ENCODE data around the gene CCDC88C. TPM values are rescaled to one million over a fixed set of nuclear protein-coding genes. Genes with fewer than 3 reads are reported as not detected.

Gene CCDC88C
- total and polyA plus RNA-seq, 4 donors, result 16.5 to 66.0 (median 32.1) TPM

DNA sequence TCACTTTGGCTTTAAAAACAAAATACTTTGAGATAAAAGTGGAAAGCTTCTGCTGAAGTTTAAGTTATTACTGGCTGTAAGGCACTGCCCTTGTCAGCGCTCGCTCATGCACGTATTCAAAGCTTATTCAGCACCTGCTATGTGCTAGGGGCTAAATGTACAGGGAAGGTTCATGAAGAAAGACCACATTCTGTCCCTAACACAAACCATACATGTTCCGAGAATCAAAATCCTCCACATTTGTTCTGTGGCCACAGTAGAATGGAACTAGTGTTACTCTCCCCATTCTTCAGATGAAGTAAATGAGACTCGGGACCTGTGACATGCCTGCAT, 139.3 kb downstream of the CCDC88C start:
- H3K4me1 ChIP-seq (ENCODE audit: control insufficient read depth in 5 of 5, insufficient read depth in 5 of 5, low read length in 5 of 5), result no peaks in the 10 kb centered on the region
- no peak overlapping the region for H3K9ac ChIP-seq (ENCODE audit: insufficient read depth in 1 of 2, low read length in 2 of 2)
- H3K27me3 ChIP-seq (ENCODE audit: control insufficient read depth in 3 of 3, insufficient read depth in 3 of 3, low read length in 2 of 3), result no peaks in the 10 kb centered on the region
- no peaks in the 10 kb centered on the region for H3K9me3 ChIP-seq (ENCODE audit: control insufficient read depth in 4 of 4, insufficient read depth in 3 of 4, low read length in 3 of 4)
- DNase-seq, result no peak
- peaks cover 0 to 33% (median 3%) of the 10 kb centered on the region in 4 donors for H3K36me3 ChIP-seq (ENCODE audit: control insufficient read depth in 4 of 4, insufficient read depth in 4 of 4, low read length in 4 of 4)
- H3K27ac ChIP-seq (ENCODE audit: low read depth in 1 of 2, low read length in 1 of 2), result no peak overlapping the region
- WGBS, 2 donors, result 99% methylated on average over 5 of the region's 5 CpGs
- no peak overlapping the region for H3K4me3 ChIP-seq
- TF ChIP-seq, protein P1, sequence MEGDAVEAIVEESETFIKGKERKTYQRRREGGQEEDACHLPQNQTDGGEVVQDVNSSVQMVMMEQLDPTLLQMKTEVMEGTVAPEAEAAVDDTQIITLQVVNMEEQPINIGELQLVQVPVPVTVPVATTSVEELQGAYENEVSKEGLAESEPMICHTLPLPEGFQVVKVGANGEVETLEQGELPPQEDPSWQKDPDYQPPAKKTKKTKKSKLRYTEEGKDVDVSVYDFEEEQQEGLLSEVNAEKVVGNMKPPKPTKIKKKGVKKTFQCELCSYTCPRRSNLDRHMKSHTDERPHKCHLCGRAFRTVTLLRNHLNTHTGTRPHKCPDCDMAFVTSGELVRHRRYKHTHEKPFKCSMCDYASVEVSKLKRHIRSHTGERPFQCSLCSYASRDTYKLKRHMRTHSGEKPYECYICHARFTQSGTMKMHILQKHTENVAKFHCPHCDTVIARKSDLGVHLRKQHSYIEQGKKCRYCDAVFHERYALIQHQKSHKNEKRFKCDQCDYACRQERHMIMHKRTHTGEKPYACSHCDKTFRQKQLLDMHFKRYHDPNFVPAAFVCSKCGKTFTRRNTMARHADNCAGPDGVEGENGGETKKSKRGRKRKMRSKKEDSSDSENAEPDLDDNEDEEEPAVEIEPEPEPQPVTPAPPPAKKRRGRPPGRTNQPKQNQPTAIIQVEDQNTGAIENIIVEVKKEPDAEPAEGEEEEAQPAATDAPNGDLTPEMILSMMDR (IDR thresholded peaks at IDR 0.05; ENCODE audit: control extremely low read depth, extremely low read depth), result no peak
- ATAC-seq (ENCODE audit: insufficient read depth, low FRiP score), result no peak

DNA sequence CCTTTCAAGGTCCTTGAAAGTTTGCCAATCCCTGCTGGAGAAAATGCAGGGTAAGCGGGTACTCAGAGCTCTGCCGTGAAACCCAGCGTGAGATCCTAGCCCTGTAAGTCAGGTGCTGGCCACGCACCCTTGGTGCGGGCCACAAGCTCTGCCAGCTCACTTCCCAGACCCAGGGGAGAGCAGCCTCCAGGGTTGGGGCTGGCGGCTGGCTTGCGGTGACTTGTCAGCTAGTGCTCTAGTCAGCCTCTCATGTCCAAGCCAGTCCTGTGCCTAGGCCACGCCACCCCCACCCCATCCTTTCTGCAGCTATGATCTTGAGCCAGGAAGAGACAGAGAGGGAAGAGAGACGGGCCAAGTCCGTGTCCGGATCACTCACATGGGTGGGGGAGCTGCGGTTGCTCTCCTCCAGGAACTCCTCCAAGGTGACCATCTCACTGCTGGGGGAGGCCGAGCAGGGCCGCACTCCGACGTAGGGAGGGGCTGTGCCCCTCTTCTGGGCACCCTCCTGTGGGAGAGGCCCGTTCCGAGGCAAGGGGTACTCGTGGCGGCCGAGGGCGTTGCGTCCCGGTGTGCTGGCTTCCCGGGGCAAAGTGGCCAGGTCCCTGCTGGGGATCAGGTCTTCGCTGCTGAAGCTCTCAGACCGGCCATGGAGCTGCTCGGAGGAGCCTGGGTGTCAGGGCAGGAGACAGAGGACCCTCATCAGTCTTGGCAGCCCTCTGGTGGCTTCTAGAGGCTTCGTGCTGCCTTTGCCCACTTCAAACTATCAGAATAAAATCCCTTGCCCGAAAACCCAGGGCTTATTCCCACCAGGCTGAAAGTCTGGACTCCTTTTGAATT, 139.9 kb downstream of the CCDC88C start:
- Histone ChIP-seq H3K27me3 (ENCODE audit: control insufficient read depth in 3 of 3, insufficient read depth in 3 of 3, low read length in 2 of 3) (no peaks in the 10 kb centered on the region), H3K27ac (ENCODE audit: low read depth in 1 of 2, low read length in 1 of 2) (no peak overlapping the region), H3K9ac (ENCODE audit: insufficient read depth in 1 of 2, low read length in 2 of 2) (no peak overlapping the region), H3K36me3 (ENCODE audit: control insufficient read depth in 4 of 4, insufficient read depth in 4 of 4, low read length in 4 of 4) (peaks cover 0 to 35% (median 3%) of the 10 kb centered on the region in 4 donors), H3K4me3 (no peak overlapping the region), H3K9me3 (ENCODE audit: control insufficient read depth in 4 of 4, insufficient read depth in 3 of 4, low read length in 3 of 4) (no peaks in the 10 kb centered on the region), H3K4me1 (ENCODE audit: control insufficient read depth in 5 of 5, insufficient read depth in 5 of 5, low read length in 5 of 5) (no peaks in the 10 kb centered on the region)
- no peak for ATAC-seq (ENCODE audit: insufficient read depth, low FRiP score)
- no peak for DNase-seq
- TF ChIP-seq, protein P1 (IDR thresholded peaks at IDR 0.05; ENCODE audit: control extremely low read depth, extremely low read depth), result no peak
- WGBS, 2 donors, result 90 to 94% methylated on average over 26 to 30 of the region's 30 CpGs

DNA sequence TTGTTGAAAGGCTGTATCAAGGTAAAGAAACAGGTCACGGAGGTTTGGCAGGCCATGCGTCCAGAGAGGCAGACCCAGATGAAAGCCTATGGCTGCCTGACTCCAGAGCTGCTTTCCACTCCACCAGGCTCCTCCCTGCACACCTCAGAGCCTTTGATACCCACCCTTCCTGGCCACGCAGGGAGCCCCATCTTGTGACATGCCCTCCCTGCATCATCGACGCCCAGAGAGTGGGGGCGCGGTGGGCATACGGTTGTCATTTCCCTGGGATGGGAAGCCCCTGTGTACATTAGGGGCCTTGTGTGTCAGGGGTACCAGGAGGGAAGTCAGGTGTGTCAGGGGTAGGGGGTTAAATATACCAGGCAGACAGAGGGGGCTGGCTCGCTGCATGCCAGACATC, 142.8 kb downstream of the CCDC88C start:
- H3K9me3 ChIP-seq (ENCODE audit: control insufficient read depth in 4 of 4, insufficient read depth in 3 of 4, low read length in 3 of 4), result no peaks in the 10 kb centered on the region
- ATAC-seq (ENCODE audit: insufficient read depth, low FRiP score), result no peak
- H3K36me3 ChIP-seq (ENCODE audit: control insufficient read depth in 4 of 4, insufficient read depth in 4 of 4, low read length in 4 of 4), result peaks cover 0 to 30% (median 0%) of the 10 kb centered on the region in 4 donors
- WGBS, 2 donors, result 93 to 96% methylated on average over 9 of the region's 9 CpGs
- TF ChIP-seq, protein P1 (IDR thresholded peaks at IDR 0.05; ENCODE audit: control extremely low read depth, extremely low read depth), result no peak
- no peak overlapping the region for H3K9ac ChIP-seq (ENCODE audit: insufficient read depth in 1 of 2, low read length in 2 of 2)
- H3K27me3 ChIP-seq (ENCODE audit: control insufficient read depth in 3 of 3, insufficient read depth in 3 of 3, low read length in 2 of 3), result no peaks in the 10 kb centered on the region
- no peak overlapping the region for H3K4me3 ChIP-seq
- no peak for DNase-seq
- no peak overlapping the region for H3K27ac ChIP-seq (ENCODE audit: low read depth in 1 of 2, low read length in 1 of 2)
- peaks cover 0 to 13% (median 2%) of the 10 kb centered on the region in 5 donors for H3K4me1 ChIP-seq (ENCODE audit: control insufficient read depth in 5 of 5, insufficient read depth in 5 of 5, low read length in 5 of 5)

All from lung (tissue), 12 donors.